Right ventricle myocardium inferior (tissue), 1 donor: ENCODE measurements around the gene UGT1A8. TPM values are rescaled to one million over a fixed set of nuclear protein-coding genes. Genes with fewer than 3 reads are reported as not detected.
"Not testable (repeated sequence)": the region's sequence is repeated elsewhere in the genome, so short reads cannot be mapped to it uniquely, and the experiment has no call there.

Experiments used
- ATAC-seq: fragments of 200-7000 bp; cut with Tn5 transposase; one replicate; pipeline ENCODE4 v1.9.1; 2020; ENCODE audit warnings: mild to moderate bottlenecking, moderate library complexity
- DNase-seq: peaks from one replicate; pipeline ENCODE4 v3.0.0; 2021; ENCODE audit errors: missing footprints
- intact Hi-C: fragments of 100-400 bp; cut with DNase I; formaldehyde crosslinking; loops from one replicate; pipeline ENCODE4 v1.11.0; 2022
- total RNA-seq: library from RNA; stranded (reverse); fragmentation: NEBNext Ultra II Directional; extraction: Animal tissue kit (Norgen Biotek cat#: 25700); gene quantifications from one replicate; pipeline ENCODE4 v1.2.1, GENCODE V29; 2021
- donor health status: DM: no; HTN: yes; CAD: no; lungs with severe emphysema.

UGT1A8 gene
- total RNA-seq, 1 donor from 2014 or later = not detected

- DNase-seq (no peak), ATAC-seq (no peak)
- intact Hi-C loops = no loop called here
Observed at GRCh38 chr2:233747283-233747544, 129.8 kb downstream of the UGT1A8 start.

GRCh38 chr2:233750689-233751088 lies 133.3 kb downstream of the UGT1A8 start:
- ATAC-seq, DNase-seq, intact Hi-C loops: not testable (repeated sequence)

- ATAC-seq, intact Hi-C loops, DNase-seq: not testable (repeated sequence)
Observed at GRCh38 chr2:233751212-233752009, 134.0 kb downstream of the UGT1A8 start.

- no peak for DNase-seq
- intact Hi-C loops = no loop called here
- no peak for ATAC-seq
Observed at GRCh38 chr2:233754872-233755611, 137.6 kb downstream of the UGT1A8 start.

GRCh38 chr2:233756429-233757081 lies 139.1 kb downstream of the UGT1A8 start:
- ATAC-seq (no peak), DNase-seq (no peak)
- intact Hi-C loops = no loop called here

- intact Hi-C loops = no loop called here
- ATAC-seq = no peak
- DNase-seq = no peak
Observed at GRCh38 chr2:233758141-233758540, 140.7 kb downstream of the UGT1A8 start.

GRCh38 chr2:233758849-233759248 lies 141.4 kb downstream of the UGT1A8 start:
- DNase-seq (no peak), ATAC-seq (no peak)
- intact Hi-C loops = no loop called here

- no peak for DNase-seq
- intact Hi-C loops = no loop called here
- ATAC-seq = no peak
Observed at GRCh38 chr2:233760043-233760442, 142.6 kb downstream of the UGT1A8 start, which contains the start of gene UGT1A1. UGT1A1 (plus strand) TSS chr2:233760270; CDS start chr2:233760288, 18 bp downstream.

- intact Hi-C loops = no loop called here
- DNase-seq (no peak), ATAC-seq (no peak)
Observed at GRCh38 chr2:233761040-233761769, 143.8 kb downstream of the UGT1A8 start.

GRCh38 chr2:233764264-233764663 lies 146.8 kb downstream of the UGT1A8 start:
- intact Hi-C loops = no loop called here
- DNase-seq (no peak), ATAC-seq (no peak)

- intact Hi-C loops = no loop called here
- ATAC-seq (no peak), DNase-seq (no peak)
Observed at GRCh38 chr2:233764761-233765160, 147.3 kb downstream of the UGT1A8 start.

- DNase-seq (no peak), ATAC-seq (no peak)
- intact Hi-C loops = no loop called here
Observed at GRCh38 chr2:233766416-233766815, 149.0 kb downstream of the UGT1A8 start.

GRCh38 chr2:233768076-233768475 lies 150.6 kb downstream of the UGT1A8 start:
- no peak for DNase-seq
- intact Hi-C loops = no loop called here
- no peak for ATAC-seq

- intact Hi-C loops = no loop called here
- DNase-seq = no peak
- ATAC-seq = no peak
Observed at GRCh38 chr2:233769260-233769659, 151.8 kb downstream of the UGT1A8 start.

- intact Hi-C loops = no loop called here
- no peak for ATAC-seq
- DNase-seq = no peak
Observed at GRCh38 chr2:233772153-233772552, 154.7 kb downstream of the UGT1A8 start.

- ATAC-seq (no peak), DNase-seq (no peak)
- intact Hi-C loops = no loop called here
Observed at GRCh38 chr2:233772583-233772982, 155.2 kb downstream of the UGT1A8 start.

GRCh38 chr2:233773854-233774253 lies 156.4 kb downstream of the UGT1A8 start:
- no peak for DNase-seq
- intact Hi-C loops = no loop called here
- ATAC-seq = no peak

- ATAC-seq (no peak), DNase-seq (no peak)
- intact Hi-C loops = no loop called here
Observed at GRCh38 chr2:233775414-233775813, 158.0 kb downstream of the UGT1A8 start.

- intact Hi-C loops = no loop called here
- no peak for ATAC-seq
- no peak for DNase-seq
Observed at GRCh38 chr2:233778030-233778429, 160.6 kb downstream of the UGT1A8 start, which contains the start of gene MROH2A. MROH2A (plus strand) TSS chr2:233778330; CDS start chr2:233779359, 1,029 bp downstream.
